ENCODE results near the gene NFS1. TPM values are rescaled to one million over a fixed set of nuclear protein-coding genes. Genes with fewer than 3 reads are reported as not detected.

The NFS1 gene
- total RNA-seq, 4 donors from 2014 or later = 39.6 to 48.4 (median 44.0) TPM

Other genes starting within 250 kb of the NFS1 start
- gene CEP250, start 243.8 kb downstream of the NFS1 start, total RNA-seq = 10 to 100 TPM; 17.9 to 49.5 (median 28.9) TPM
- gene C20orf173, start 169.7 kb downstream of the NFS1 start, total RNA-seq = not detected
- gene ERGIC3, start 157.3 kb downstream of the NFS1 start, total RNA-seq = 100 to 1,000 TPM; 148 to 222 (median 201) TPM
- gene SPAG4, start 83.5 kb downstream of the NFS1 start, total RNA-seq = 1 to 10 TPM in 3 of 4 donors, not detected in 1; 1.2 to 2.5 (median 1.9) TPM
- gene CPNE1, start 34.5 kb downstream of the NFS1 start, total RNA-seq = 100 to 1,000 TPM in 2 of 4 donors, 10 to 100 TPM in 2; 51.8 to 172 (median 122) TPM
- 10 to 100 TPM; 13.5 to 27.8 (median 21.4) TPM for gene RBM12, start 34.5 kb downstream of the NFS1 start, total RNA-seq
- 100 to 1,000 TPM in 3 of 4 donors, 10 to 100 TPM in 1; 57.4 to 242 (median 150) TPM for gene ROMO1, start 53 bp upstream of the NFS1 start, total RNA-seq
- 100 to 1,000 TPM; 165 to 303 (median 188) TPM for gene RBM39, start 42.9 kb upstream of the NFS1 start, total RNA-seq
- gene PHF20, start 72.7 kb upstream of the NFS1 start, total RNA-seq = 10 to 100 TPM; 30.5 to 53.3 (median 33.4) TPM